ENCODE results near the gene PTH1R. TPM values are rescaled to one million over a fixed set of nuclear protein-coding genes. Genes with fewer than 3 reads are reported as not detected.

The PTH1R gene
- total and polyA plus RNA-seq, 8 donors = 2.6 to 22.4 (median 3.8) TPM

DNA sequence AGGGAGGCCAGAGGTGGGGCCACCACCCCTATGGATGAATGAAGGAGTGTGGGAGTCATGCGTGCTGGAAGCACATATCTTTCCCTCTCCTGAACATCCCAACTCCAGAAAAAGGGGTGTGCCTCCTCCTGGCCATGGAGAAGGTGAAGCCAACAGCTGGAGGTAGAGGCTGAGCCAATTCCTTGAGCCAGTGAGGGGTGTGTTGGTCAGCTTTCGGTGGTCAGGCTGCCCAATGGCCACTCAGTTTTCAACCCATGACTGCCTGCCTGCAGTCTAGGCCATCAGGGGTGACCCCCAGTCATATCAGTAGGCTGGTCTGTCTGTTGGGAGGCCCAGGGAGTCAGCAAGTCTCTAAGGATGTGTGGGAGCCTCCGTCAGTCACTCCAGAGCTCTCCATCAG is 13.6 kb downstream of the PTH1R start:
- intact Hi-C loops (cut with DNase I; ENCODE audit: low total_unique reads) = no loop called here
- Histone ChIP-seq H3K36me3 (no peaks in the 10 kb centered on the region), H3K4me1 (peaks cover 12 to 20% (median 15%) of the 10 kb centered on the region in 4 donors), H3K9me3 (no peaks in the 10 kb centered on the region), H3K27me3 (peaks cover 0 to 38% (median 6%) of the 10 kb centered on the region in 3 donors), H3K4me3 (no peak overlapping the region), H3K27ac (no peak overlapping the region)
- 85 to 97% (median 87%) methylated on average over 3 of the region's 3 CpGs for WGBS, 5 donors
- no peak for TF ChIP-seq EP300 (IDR thresholded peaks at IDR 0.05)
- TF ChIP-seq, protein P1, sequence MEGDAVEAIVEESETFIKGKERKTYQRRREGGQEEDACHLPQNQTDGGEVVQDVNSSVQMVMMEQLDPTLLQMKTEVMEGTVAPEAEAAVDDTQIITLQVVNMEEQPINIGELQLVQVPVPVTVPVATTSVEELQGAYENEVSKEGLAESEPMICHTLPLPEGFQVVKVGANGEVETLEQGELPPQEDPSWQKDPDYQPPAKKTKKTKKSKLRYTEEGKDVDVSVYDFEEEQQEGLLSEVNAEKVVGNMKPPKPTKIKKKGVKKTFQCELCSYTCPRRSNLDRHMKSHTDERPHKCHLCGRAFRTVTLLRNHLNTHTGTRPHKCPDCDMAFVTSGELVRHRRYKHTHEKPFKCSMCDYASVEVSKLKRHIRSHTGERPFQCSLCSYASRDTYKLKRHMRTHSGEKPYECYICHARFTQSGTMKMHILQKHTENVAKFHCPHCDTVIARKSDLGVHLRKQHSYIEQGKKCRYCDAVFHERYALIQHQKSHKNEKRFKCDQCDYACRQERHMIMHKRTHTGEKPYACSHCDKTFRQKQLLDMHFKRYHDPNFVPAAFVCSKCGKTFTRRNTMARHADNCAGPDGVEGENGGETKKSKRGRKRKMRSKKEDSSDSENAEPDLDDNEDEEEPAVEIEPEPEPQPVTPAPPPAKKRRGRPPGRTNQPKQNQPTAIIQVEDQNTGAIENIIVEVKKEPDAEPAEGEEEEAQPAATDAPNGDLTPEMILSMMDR (IDR thresholded peaks at IDR 0.05) = no peak
- no peak for TF ChIP-seq POLR2A (IDR thresholded peaks at IDR 0.05)
- TF ChIP-seq POLR2AphosphoS5 (IDR thresholded peaks at IDR 0.05) = no peak
- DNase-seq = no peak

DNA sequence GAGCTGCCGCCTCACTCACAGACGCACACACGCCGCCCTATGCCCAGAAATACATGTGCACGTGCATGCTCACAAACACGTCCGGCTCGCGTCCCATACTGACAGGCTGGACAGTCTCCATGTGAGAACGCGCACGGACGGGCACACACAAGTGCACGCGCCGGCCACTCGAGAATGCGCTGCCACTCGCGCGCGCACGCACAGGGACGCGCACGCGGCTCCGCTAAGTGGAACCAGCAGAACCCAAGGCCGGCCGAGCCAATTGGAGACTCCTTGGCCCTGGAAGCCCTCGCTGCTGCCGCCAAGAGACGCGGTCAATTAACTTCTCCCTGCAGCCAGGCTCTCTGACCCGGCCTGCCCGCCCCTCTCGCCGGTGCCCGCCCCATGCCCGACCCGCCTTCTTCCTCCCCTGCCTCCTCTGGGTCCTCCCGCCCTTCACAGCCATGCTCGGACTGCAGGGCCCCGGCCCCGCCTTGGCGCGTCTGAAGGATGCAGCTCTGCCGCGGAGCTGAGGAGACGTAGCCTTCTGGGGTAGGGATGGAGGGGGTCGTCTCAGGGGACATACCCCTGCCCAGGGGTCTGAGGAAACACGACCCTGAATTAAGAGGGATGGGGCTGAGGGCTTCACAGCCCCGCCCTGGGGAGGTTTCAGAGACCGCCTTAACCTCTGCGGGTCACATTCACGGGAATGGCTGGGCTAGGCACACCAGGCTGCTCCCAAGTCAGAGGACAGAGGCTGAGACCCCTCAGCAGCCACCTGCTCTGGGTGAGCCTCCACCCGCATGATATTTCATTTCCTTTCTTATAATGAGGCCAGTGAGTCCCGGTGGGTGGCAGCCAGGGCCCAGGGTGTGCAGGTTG is 15.0 kb downstream of the PTH1R start:
- H3K4me1 ChIP-seq = peaks cover 12 to 20% (median 15%) of the 10 kb centered on the region in 4 donors
- DNase-seq = peak; percentile 73 to 85
- peak overlapping the region; percentile 37 to 56 (median 45) for H3K4me3 ChIP-seq
- WGBS, 5 donors = 3 to 7% (median 6%) methylated on average over 7 to 58 of the region's 58 CpGs
- TF ChIP-seq POLR2AphosphoS5 (IDR thresholded peaks at IDR 0.05) = peak; percentile 9 to 48 (median 31)
- TF ChIP-seq, protein P1 (IDR thresholded peaks at IDR 0.05) = no peak
- intact Hi-C loops (cut with DNase I; ENCODE audit: low total_unique reads) = no loop called here
- no peaks in the 10 kb centered on the region for H3K9me3 ChIP-seq
- H3K36me3 ChIP-seq = no peaks in the 10 kb centered on the region
- H3K27me3 ChIP-seq = peaks cover 0 to 47% (median 6%) of the 10 kb centered on the region in 3 donors
- H3K27ac ChIP-seq = peak overlapping the region in 1 of 5 donors; percentile 30

DNA sequence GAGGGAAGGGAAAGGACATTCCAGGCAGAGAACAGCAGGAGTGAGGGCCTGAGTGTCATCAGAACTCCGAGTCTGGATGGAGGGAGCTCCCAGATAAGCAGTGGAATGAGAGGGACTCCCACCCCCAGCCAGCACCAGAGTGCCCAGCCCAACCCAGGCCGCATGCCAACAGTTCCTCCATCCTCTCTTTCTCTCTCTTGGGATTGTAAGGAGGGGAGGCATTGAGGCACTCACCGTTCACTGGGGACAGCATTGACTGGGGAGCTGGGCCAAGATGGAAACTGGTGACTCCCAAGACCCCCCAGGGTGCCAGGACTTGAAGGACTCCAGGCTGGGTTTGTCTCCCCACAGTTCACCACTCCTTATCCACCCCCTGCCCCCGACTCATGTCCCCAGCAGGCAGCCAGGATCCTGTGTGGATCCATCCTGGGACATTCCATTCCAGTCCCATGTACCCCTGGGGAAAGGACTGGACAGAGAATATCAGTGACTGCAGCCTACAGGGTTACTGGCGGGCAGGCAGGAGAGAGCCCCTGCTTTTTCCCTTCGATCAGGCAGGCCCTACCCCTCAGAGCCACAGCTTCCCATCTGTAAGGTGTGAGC is 15.7 kb downstream of the PTH1R start:
- Histone ChIP-seq H3K27ac (no peak overlapping the region), H3K4me3 (peak overlapping the region in 1 of 4 donors; percentile 56), H3K4me1 (peaks cover 14 to 22% (median 17%) of the 10 kb centered on the region in 4 donors), H3K9me3 (no peaks in the 10 kb centered on the region), H3K27me3 (peaks cover 0 to 55% (median 11%) of the 10 kb centered on the region in 3 donors), H3K36me3 (no peaks in the 10 kb centered on the region)
- TF ChIP-seq, protein P1 (IDR thresholded peaks at IDR 0.05) = no peak
- no peak for TF ChIP-seq EP300 (IDR thresholded peaks at IDR 0.05)
- TF ChIP-seq POLR2AphosphoS5 (IDR thresholded peaks at IDR 0.05) = no peak
- no peak for TF ChIP-seq POLR2A (IDR thresholded peaks at IDR 0.05)
- DNase-seq = no peak
- WGBS, 5 donors = 65 to 75% (median 70%) methylated on average over 6 of the region's 6 CpGs
- intact Hi-C loops (cut with DNase I; ENCODE audit: low total_unique reads) = no loop called here

DNA sequence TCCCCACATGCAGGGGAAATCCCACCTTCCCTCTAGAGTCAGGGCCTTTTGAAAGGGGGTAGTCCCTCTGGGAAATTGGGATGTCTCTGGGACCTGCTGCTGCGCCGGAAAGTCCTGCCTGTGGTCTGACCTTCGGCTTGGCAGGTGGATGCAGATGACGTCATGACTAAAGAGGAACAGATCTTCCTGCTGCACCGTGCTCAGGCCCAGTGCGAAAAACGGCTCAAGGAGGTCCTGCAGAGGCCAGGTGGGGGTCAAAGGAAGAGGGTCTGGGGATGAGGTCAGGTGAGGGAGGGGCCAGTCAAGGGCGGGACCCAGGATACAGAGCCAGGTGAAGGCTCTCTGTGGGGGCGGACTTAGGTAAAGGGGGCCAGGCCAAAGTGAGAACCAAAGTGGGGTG is 16.2 kb downstream of the PTH1R start:
- intact Hi-C loops (cut with DNase I; ENCODE audit: low total_unique reads) = no loop called here
- WGBS, 5 donors = 60 to 76% (median 65%) methylated on average over 9 of the region's 9 CpGs
- no peak for TF ChIP-seq POLR2AphosphoS5 (IDR thresholded peaks at IDR 0.05)
- Histone ChIP-seq H3K27ac (no peak overlapping the region), H3K9me3 (no peaks in the 10 kb centered on the region), H3K4me3 (no peak overlapping the region), H3K36me3 (no peaks in the 10 kb centered on the region), H3K27me3 (peaks cover 0 to 60% (median 17%) of the 10 kb centered on the region in 3 donors), H3K4me1 (peaks cover 19 to 27% (median 22%) of the 10 kb centered on the region in 4 donors)
- no peak for DNase-seq

All from stomach (tissue), 9 donors.